ELF-1 (cell line): ENCODE results near the gene PCDHB1.
"Not testable (repeated sequence)": the region's sequence is repeated elsewhere in the genome, so short reads cannot be mapped to it uniquely, and the experiment has no call there.

ENCODE experiments used
- DNase-seq: peaks from one replicate; pipeline ENCODE4 v3.0.0-alpha.2; 2016; ENCODE audit warnings: low read depth, low spot score

The PCDHB1 gene

GRCh38 chr5:141077826-141078225 lies 26.7 kb downstream of the PCDHB1 start:
- DNase-seq, result peak; percentile 13

GRCh38 chr5:141082228-141082627 lies 31.1 kb downstream of the PCDHB1 start:
- no peak for DNase-seq

GRCh38 chr5:141084487-141084989 lies 33.4 kb downstream of the PCDHB1 start:
- peak; percentile 41 for DNase-seq

GRCh38 chr5:141094481-141095262 lies 43.5 kb downstream of the PCDHB1 start, which contains the start of gene PCDHB2:
Gene PCDHB2 (plus strand): TSS chr5:141094615. CDS start chr5:141094791, 176 bp downstream.
- DNase-seq, result peak; percentile 95

GRCh38 chr5:141095263-141095641 lies 44.1 kb downstream of the PCDHB1 start:
- no peak for DNase-seq

- not testable (repeated sequence) for DNase-seq
These were observed 45.0 kb downstream of the PCDHB1 start for GRCh38 chr5:141096181-141096580.

GRCh38 chr5:141096586-141096985 lies 45.4 kb downstream of the PCDHB1 start:
- DNase-seq, result not testable (repeated sequence)

- peak; percentile 52 for DNase-seq
These were observed 49.1 kb downstream of the PCDHB1 start, which contains the start of gene PCDHB3 for GRCh38 chr5:141100243-141100805. Gene PCDHB3 (plus strand): TSS chr5:141100473. CDS start chr5:141100650, 177 bp downstream.

GRCh38 chr5:141101059-141101458 lies 49.9 kb downstream of the PCDHB1 start:
- DNase-seq, result no peak

GRCh38 chr5:141102070-141102469 lies 50.9 kb downstream of the PCDHB1 start:
- DNase-seq, result not testable (repeated sequence)

- DNase-seq, result not testable (repeated sequence)
These were observed 51.3 kb downstream of the PCDHB1 start for GRCh38 chr5:141102471-141102870.

- DNase-seq, result no peak
These were observed 54.2 kb downstream of the PCDHB1 start for GRCh38 chr5:141105350-141105749.
